ENCODE results near the gene ZBTB17. TPM values are rescaled to one million over a fixed set of nuclear protein-coding genes. Genes with fewer than 3 reads are reported as not detected.

The ZBTB17 gene
- total and polyA plus RNA-seq, 9 of the 15 experiments (the other 6 are each of a cell fraction or from before 2014, with no cell fraction given) = 1.1 to 53.4 (median 29.6) TPM

DNA sequence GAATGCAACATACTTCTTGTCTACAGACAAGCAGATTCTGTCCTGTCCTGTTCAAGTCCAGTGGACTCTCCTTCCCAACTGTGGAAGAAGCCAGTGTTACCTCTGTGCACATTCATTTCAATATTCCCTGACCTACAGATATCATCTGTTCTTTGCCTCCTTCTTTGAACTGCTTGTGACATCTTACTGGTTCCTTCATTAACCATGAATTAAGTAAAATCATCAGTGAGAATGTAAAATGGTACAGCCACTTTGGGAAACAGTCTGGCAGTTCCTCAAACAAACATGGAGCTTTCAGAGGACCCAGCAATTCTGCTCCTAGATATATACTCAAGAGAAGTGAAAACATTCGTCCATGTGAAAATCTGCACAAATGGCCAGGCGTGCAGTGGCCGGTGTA lies 34.9 kb upstream of the ZBTB17 start:
- no peak for FAIRE-seq
- intact Hi-C loops (cut with micrococcal nuclease) = no loop called here

More for the DNA sequence above, 34.9 kb upstream of the ZBTB17 start:
- H2AFZ ChIP-seq (ENCODE audit: low read depth, low read length) = no peak overlapping the region
- no peak for DNase-seq (ENCODE audit: extremely low read depth in 1 of 4, low spot score in 3 of 4)
- no peaks in the 10 kb centered on the region for H3K9me1 ChIP-seq (ENCODE audit: control insufficient read depth, insufficient read depth, low read length)
- ChIA-PET CTCF (ENCODE audit: low intra/inter-chr PET ratio) (interaction anchor here (2.6 to 6.1 kb wide), 3 partner anchors 21 to 177 kb away, joined by 14 to 53 read pairs (median 50); no protein-coding TSS in a partner anchor), POLR2A (interaction anchor here (1.5 to 1.6 kb wide), 2 partner anchors 13 to 47 kb away, joined by 6 to 7 read pairs; no protein-coding TSS in a partner anchor)
- H3K36me3 ChIP-seq (ENCODE audit: control insufficient read depth, insufficient read depth, low read length) = no peaks in the 10 kb centered on the region
- in situ Hi-C loops (cut with MboI) = loop anchor here (5.0 to 10.0 kb wide), 2 partner anchors 54 to 181 kb away; no protein-coding TSS in a partner anchor
- no peaks in the 10 kb centered on the region for H3K9me3 ChIP-seq (replicated peaks; ENCODE audit: control insufficient read depth, insufficient read depth, low read depth, low read length)
- TF ChIP-seq, protein P1, sequence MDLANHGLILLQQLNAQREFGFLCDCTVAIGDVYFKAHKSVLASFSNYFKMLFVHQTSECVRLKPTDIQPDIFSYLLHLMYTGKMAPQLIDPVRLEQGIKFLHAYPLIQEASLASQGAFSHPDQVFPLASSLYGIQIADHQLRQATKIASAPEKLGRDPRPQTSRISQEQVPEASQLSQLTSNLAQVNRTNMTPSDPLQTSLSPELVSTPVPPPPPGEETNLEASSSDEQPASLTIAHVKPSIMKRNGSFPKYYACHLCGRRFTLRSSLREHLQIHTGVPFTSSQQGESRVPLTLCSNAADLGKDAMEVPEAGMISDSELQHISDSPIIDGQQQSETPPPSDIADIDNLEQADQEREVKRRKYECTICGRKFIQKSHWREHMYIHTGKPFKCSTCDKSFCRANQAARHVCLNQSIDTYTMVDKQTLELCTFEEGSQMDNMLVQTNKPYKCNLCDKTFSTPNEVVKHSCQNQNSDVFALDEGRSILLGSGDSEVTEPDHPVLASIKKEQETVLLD (IDR thresholded peaks at IDR 0.05) = no peak
- no peak for TF ChIP-seq KDM1A (IDR thresholded peaks at IDR 0.05)
- WGBS (ENCODE audit: insufficient coverage, low coverage, missing lambda C conversion rate) = 86% methylated on average over 3 of the region's 3 CpGs
- H3K79me2 ChIP-seq (ENCODE audit: control insufficient read depth, insufficient read depth, low read length) = no peaks in the 10 kb centered on the region
- peaks cover 0 to 3% of the 10 kb centered on the region in 2 experiments; a peak in 1 of 5 replicates for H3K27me3 ChIP-seq (ENCODE audit: control insufficient read depth in 2 of 2, insufficient read depth in 2 of 2, low read length in 2 of 2)
- H3K4me1 ChIP-seq (replicated peaks in 1 of 2; ENCODE audit: control insufficient read depth in 2 of 2, insufficient read depth in 2 of 2, low read length in 2 of 2) = peaks cover 40 to 49% of the 10 kb centered on the region in 2 experiments
- no peak for ATAC-seq
- H3K9ac ChIP-seq (ENCODE audit: insufficient read depth in 1 of 2, low read depth in 2 of 2, low read length in 2 of 2) = peak overlapping the region in 1 of 2 experiments; percentile 6; a peak in 1 of 4 replicates
- no peak overlapping the region for H3K4me2 ChIP-seq (ENCODE audit: insufficient read depth, low read length)
- H4K20me1 ChIP-seq (replicated peaks; ENCODE audit: control insufficient read depth, insufficient read depth, low read length) = no peaks in the 10 kb centered on the region
- no peak overlapping the region for H3K4me3 ChIP-seq
- H3K27ac ChIP-seq (ENCODE audit: extremely low read depth, low read depth, low read length) = no peak overlapping the region; the same call in 2 of the 3 replicates
- no TSS peak for BruUV-seq (replicated peaks)

Data from K562 (cell line).